ENCODE measurements around the gene CPAMD8.

CPAMD8 gene

DNA sequence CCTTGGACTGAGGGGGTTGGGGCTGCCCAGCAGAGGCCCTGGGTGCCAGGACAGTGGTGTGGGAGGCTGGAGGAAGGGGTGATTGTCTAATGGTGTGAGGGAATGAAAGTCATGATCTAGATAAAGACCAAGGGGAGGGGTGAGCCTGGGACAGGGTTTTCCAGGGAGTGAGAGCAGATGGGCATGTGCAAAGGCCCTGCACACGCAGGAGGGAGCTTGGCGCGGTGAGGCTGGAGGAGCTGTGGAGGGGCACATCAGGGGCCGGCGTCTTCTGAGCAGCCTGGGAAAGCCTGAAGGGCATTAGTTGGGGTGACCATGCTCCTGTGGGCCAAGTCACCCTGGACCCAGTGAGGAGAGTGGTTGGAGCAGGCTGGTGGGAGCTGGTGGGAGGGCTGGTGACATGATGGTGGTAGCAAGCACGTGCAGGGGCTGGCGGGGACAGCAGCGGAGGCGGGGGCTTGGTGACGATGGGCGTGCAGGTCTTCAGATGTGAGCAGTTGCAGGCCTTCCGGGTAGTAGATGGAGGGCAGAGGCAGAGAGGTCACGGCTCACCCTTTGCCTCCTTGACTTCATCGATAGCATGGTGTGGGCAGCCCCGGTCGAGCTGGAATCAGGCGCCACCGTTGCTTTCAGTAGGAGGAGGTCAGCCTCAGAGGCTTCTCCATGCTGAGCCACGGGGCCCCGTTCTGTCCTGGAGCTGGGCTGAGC is 158.0 kb downstream of the CPAMD8 start:
- no peak for DNase-seq

DNA sequence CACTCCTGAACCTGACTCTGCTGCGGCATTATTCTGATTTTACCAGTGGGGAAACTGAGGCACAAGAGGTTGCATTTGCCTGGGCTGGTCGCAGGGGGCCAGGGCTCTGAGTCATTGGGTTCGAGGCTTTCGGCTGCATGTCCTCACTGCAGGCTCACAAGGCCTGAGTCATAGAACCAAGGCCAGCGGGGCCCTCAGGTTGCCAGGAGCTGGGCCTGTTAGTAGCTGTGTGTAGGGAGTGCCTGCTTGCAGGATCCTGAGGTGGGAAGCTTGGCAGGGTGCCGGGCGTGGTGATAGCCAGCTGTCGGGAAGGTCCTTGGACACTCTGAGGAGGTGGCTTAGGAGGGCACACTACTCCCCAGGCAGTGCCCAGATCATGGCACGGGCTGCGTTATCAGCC is 159.4 kb downstream of the CPAMD8 start:
- no peak for DNase-seq

- DNase-seq = no peak
Observed at GRCh38 chr19:16862826-16863415, 163.7 kb downstream of the CPAMD8 start.

DNA sequence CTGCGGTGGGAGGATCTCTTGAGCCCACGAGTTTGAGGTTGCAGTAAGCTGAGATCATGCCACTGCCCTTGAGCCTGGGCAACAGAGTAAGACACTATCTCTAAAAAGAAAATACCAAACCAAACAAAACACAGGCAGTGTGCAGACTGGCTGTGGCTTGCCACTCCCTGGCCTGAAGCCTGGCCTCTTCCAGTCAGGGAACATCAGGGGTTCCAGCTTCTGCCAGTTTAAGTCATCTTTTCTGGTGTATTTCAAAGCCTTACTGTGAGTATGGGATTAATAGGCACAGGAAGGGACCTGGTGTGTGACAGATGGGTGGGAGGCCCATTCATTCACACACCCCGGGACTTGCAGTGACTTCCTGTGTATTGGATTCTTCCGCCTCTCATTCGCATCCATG is 164.8 kb downstream of the CPAMD8 start:
- no peak for DNase-seq

DNA sequence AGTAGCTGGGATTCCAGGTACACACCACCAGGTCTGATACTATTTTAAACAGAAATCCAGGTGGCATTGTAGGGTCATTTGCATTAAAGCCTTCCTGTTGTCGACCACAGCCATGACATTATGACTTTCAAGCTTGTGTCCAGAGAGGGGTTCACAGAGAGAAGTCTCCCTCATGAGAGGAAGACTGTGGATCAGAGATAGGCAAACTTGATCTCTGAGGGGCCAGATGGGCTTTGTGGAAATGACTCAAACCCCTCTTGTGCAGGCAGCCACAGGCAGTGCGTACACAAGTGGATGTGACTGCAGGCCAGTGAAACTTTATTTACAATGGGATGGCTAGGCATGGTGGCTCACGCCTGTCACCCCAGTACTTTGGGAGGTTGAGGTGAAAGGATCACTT is 165.6 kb downstream of the CPAMD8 start:
- DNase-seq = no peak

- DNase-seq = no peak
Observed at GRCh38 chr19:16860118-16860517, 166.5 kb downstream of the CPAMD8 start.

DNA sequence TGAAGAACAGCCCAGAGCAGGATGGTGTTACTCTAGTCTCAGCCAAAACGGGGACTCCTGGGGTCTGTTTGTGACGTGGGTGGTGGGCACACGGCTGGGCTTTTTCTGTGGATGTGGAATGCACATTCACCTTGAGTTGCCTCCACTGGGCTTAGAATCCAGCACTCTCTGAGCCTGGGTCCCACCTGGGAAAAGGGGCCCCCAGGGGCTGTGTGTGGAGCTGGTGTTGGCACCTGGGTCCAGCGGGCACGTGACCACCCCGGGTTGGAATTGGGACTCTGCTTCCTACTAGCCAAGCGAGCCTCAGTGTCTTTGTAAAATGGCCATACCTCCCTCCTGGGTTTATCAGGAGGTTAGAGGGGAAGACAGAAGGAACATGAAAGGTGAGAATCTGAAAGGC is 167.0 kb downstream of the CPAMD8 start:
- DNase-seq = no peak

- DNase-seq = no peak
Observed at GRCh38 chr19:16856091-16856490, 170.5 kb downstream of the CPAMD8 start.

DNA sequence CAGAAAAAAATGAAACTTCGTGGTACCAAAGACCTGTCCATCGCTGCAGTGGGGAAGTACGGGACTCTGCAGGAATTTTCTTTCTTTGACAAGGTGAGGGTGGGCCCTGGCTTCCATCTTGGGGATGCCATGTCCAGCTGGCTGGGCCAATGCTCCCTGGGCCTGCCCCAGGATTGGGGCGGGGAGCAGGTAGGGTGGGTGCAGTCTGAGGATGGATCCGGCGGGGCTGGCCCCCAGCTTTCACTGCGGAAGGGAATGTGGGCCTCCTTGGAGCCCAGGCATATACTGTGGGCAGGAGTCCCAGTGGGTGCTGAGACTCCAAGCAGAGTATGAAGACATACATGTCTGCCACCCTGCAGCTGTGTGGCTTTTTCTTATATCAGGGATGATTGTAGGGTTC is 173.5 kb downstream of the CPAMD8 start:
- DNase-seq = no peak

DNA sequence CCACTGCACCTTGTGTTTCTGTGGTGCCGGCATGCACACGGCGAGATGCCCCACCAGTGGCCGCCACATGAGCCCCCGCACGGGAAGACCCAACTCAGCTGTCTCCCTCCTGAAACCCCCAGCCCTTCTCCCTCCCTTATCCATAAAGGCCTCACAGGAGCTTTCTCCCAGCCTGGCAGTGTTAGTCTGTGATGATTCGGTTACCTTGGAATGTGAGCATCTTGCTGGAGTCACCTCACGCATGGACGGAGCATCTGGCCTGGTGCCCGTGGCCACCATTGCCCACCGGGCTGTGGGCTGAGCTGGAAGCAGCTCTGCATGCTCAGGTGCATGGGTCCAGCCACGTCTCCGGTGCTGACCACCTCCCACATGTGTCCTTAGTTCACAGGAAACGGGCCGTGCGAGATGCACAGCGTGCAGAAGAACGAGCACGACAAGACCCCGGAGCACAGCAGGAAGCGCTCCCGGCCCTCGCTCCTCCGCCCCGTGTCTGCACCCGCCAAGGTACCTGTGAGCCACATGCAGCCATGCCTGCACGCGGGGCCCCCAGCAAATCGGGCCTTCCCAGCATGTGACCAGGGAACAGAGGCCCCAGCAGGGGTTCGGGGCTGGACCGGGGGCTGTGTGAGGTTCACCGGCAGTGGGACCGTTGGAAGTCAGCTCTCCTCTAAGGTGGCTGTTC is 175.4 kb downstream of the CPAMD8 start:
- no peak for DNase-seq

- no peak for DNase-seq
Observed at GRCh38 chr19:16850133-16850532, 176.5 kb downstream of the CPAMD8 start.

GRCh38 chr19:16849168-16849567 is 177.4 kb downstream of the CPAMD8 start:
- DNase-seq = no peak

GRCh38 chr19:16847430-16847829 is 179.2 kb downstream of the CPAMD8 start:
- no peak for DNase-seq

DNA sequence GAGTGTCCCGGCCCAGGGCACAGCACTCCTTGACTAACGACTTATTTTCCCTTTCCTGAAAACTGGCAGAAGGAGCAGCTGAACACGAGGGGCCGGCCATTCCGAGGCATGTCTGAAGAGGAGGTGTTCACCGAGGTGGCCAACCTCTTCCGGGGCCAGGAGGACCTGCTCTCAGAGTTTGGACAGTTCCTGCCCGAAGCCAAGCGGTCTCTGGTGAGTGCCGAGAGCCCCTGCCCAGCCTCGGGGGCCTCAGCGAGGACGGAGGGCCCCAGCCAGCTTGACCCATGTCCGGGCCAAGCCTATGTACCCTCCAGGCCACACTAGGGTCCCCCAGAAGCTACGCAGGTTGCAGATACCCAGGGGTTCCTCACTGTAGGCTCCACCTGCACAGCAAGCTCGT is 179.7 kb downstream of the CPAMD8 start:
- DNase-seq = no peak
